SH-SY5Y (cell line): ENCODE data around the gene GPR32.

ENCODE experiments used
- GATA2 ChIP-seq: IDR thresholded peaks from 2 replicates; pipeline ENCODE4 v1.6.1; 2011; ENCODE audit warnings: mild to moderate bottlenecking, low read depth, low read length
- GATA3 ChIP-seq: IDR thresholded peaks from 2 replicates; pipeline ENCODE4 v1.6.1; 2011; ENCODE audit warnings: low read depth, mild to moderate bottlenecking, low read length, moderate library complexity

- TF ChIP-seq GATA2 (no peak), GATA3 (no peak)
These were observed 20.7 kb downstream of the GPR32 start for GRCh38 chr19:50790922-50791467.
